Activated CD8-positive, alpha-beta memory T cell treated with anti-CD3 and anti-CD28 coated beads, Interleukin-2, amount 10 ng/mL, durations not matched to agents 7 days and 5 days (primary cell): ENCODE data around the gene TBC1D12. TPM values are rescaled to one million over a fixed set of nuclear protein-coding genes. Genes with fewer than 3 reads are reported as not detected.
"Not testable (repeated sequence)": the region's sequence is repeated elsewhere in the genome, so short reads cannot be mapped to it uniquely, and the experiment has no call there.

Source experiments
- ATAC-seq: fragments of 150-1000 bp; cut with Tn5 transposase; one replicate; pipeline ENCODE4 v1.10.0; 2021; ENCODE audit warnings: moderate library complexity
- CTCF ChIA-PET: fragments of 350-600 bp; sonication (Branson Sonifier 250); formaldehyde crosslinking; loops from one replicate; lab custom pipeline; 2021; ENCODE audit warnings: antibody characterized with exemption; lab: Charles Lee
- DNase-seq: peaks from one replicate; pipeline ENCODE4 v3.0.0-alpha.2; 2020
- H3K27ac Mint-ChIP-seq: one replicate; pipeline ENCODE4 v1.8.0; 2021; ENCODE audit warnings: mild to moderate bottlenecking, mixed read lengths
- H3K27me3 Mint-ChIP-seq: one replicate; pipeline ENCODE4 v1.8.0; 2021; ENCODE audit warnings: mixed read lengths
- H3K36me3 Mint-ChIP-seq: one replicate; pipeline ENCODE4 v1.8.0; 2021; ENCODE audit warnings: mild to moderate bottlenecking, mixed read lengths
- H3K4me1 Mint-ChIP-seq: one replicate; pipeline ENCODE4 v1.8.0; 2021; ENCODE audit warnings: mixed read lengths
- H3K4me3 Mint-ChIP-seq: one replicate; pipeline ENCODE4 v1.8.0; 2021; ENCODE audit warnings: mild to moderate bottlenecking, moderate library complexity, mixed read lengths
- H3K9me3 Mint-ChIP-seq: one replicate; pipeline ENCODE4 v1.8.0; 2022; ENCODE audit warnings: low read depth, mixed read lengths
- total RNA-seq, 2 experiments: library from RNA; stranded (reverse); gene quantifications; one replicate each; pipeline ENCODE4 v1.2.3, GENCODE V29; 2021

The TBC1D12 gene
- total RNA-seq, 2 experiments from 2014 or later: 0.12 to 0.96 TPM

DNA sequence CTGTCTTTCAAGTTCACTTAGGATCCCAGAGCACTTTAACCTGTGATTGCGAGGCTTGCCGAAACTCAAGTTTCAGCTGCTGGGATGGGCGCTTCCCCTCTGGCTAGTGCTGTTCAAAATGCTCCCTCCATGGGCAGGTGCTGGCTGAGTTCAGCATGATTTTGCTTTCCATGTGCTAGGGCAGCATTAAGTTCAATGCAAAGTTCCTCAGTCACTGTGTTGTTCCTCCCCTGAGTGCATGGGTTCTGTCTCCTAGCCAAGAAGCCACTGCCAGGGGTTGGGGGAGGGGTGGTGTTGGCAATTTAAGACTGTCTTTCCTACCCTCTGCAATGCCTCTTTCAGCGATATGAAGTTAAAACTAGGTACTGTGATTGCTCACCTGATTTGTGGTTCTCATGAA lies 86.8 kb downstream of the TBC1D12 start:
- H3K4me3 Mint-ChIP-seq: no peak overlapping the region
- H3K27me3 Mint-ChIP-seq: peaks cover 20% of the 10 kb centered on the region
- no peaks in the 10 kb centered on the region for H3K36me3 Mint-ChIP-seq
- H3K9me3 Mint-ChIP-seq: no peaks in the 10 kb centered on the region
- ATAC-seq (no peak), DNase-seq (no peak)
- H3K4me1 Mint-ChIP-seq: no peaks in the 10 kb centered on the region
- H3K27ac Mint-ChIP-seq: no peak overlapping the region
- CTCF ChIA-PET: interaction anchor here (0.7 kb wide), 1 partner anchor 374 kb away, joined by 3 read pairs; no protein-coding TSS in a partner anchor

DNA sequence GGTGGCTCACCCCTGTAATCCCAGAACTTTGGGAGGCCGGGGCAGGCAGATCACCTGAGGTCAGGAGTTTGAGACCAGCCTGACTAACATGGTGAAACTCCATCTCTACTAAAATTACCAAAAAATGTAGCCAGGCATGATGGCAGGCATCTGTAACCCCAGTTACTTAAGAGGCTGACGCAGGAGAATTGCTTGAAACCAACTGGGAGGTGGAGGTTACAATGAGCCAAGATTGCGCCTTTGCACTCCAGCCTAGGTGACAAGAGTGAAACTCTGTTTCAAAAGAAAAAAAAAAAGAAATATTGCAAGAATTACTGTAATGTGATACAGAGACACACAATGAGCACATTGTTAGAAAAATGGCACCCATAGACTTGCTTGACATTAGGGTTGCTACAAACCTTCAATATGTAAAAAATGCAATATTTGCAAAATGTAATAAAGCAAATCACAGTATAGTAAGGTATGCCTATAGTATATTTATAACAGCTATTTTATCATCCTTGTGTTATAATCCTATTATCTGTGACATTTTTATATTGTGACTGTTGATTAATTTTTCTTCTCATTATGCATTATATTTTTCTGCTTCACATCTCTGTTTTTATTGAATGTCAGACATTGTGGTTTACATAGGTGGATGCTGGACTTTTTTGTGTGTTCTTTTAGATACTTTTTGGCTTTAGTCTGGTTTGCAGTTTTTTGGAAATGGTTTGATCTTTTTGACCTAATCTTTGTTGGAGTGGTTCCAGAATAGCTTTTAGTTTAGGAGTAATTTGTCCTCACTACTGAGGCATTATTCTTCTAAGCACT lies 87.8 kb downstream of the TBC1D12 start:
- Mint-ChIP-seq H3K4me1 (no peaks in the 10 kb centered on the region), H3K9me3 (no peaks in the 10 kb centered on the region), H3K36me3 (no peaks in the 10 kb centered on the region), H3K27ac (no peak overlapping the region), H3K4me3 (no peak overlapping the region), H3K27me3 (peaks cover 20% of the 10 kb centered on the region)
- CTCF ChIA-PET: no interaction called here
- ATAC-seq (no peak), DNase-seq (no peak)

DNA sequence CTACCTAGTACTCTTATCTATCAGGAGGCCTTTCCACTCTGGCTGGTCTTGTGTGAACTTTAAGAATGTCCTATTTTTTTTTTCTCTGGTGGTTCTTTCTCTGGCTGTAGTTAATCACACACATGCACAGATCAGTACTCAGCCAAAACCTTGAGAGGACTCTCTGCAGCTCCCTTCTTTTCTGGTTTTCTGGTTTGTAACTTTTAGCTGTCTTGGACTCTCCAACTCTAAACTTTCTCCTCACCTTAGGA lies 88.4 kb downstream of the TBC1D12 start:
- Mint-ChIP-seq H3K27ac (no peak overlapping the region), H3K36me3 (no peaks in the 10 kb centered on the region), H3K4me3 (no peak overlapping the region), H3K4me1 (no peaks in the 10 kb centered on the region), H3K9me3 (no peaks in the 10 kb centered on the region), H3K27me3 (peaks cover 20% of the 10 kb centered on the region)
- ATAC-seq (no peak), DNase-seq (no peak)
- CTCF ChIA-PET: no interaction called here

DNA sequence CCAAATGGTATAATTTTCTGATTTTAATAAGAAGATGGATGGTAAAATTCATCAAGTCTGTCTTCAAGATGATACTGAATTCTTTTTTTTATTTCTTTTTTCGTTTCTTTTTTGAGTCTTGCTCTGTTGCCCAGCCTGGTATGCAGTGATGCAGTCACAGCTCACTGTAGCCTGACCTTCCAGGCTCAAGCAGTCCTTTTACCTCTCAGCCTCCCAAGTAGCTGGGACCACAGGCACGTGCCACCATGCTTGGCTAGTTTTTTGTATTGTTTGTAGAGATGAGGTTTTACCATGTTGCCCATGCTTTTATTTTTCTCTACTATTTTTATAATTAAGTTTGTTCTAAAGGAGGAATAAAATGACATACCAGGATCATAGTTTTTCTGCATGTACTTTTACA lies 91.1 kb downstream of the TBC1D12 start:
- no peak for ATAC-seq
- peaks cover 4% of the 10 kb centered on the region for H3K4me1 Mint-ChIP-seq
- H3K27me3 Mint-ChIP-seq: peaks cover 10% of the 10 kb centered on the region
- H3K36me3 Mint-ChIP-seq: no peaks in the 10 kb centered on the region
- no peak for DNase-seq
- no peak overlapping the region for H3K27ac Mint-ChIP-seq
- H3K4me3 Mint-ChIP-seq: no peak overlapping the region
- no peaks in the 10 kb centered on the region for H3K9me3 Mint-ChIP-seq
- CTCF ChIA-PET: no interaction called here

DNA sequence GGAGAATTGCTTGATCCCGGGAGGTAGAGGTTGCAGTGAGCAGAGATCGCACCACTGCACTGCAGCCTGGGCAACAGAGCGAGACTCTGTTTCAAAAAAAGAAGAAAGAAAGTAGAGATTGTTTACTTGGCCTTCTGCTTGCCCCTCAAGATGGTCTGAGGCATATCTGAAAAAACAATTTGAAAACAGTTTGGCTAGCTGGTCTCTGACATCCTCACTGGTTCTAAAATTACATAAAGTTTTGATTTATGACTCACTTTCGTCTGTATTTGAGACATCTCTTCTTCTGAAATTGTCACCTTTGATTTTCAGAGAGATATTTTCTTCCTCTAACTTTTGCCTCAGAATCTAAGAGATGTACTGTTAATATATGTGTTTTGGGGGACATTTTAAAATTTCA lies 93.7 kb downstream of the TBC1D12 start:
- no peak for DNase-seq
- CTCF ChIA-PET: interaction anchor here (1.4 kb wide), 1 partner anchor 176 kb away, joined by 3 read pairs; no protein-coding TSS in a partner anchor
- H3K9me3 Mint-ChIP-seq: no peaks in the 10 kb centered on the region
- H3K27me3 Mint-ChIP-seq: peaks cover 10% of the 10 kb centered on the region
- H3K36me3 Mint-ChIP-seq: no peaks in the 10 kb centered on the region
- no peak overlapping the region for H3K27ac Mint-ChIP-seq
- no peak for ATAC-seq
- no peak overlapping the region for H3K4me3 Mint-ChIP-seq
- H3K4me1 Mint-ChIP-seq: peaks cover 4% of the 10 kb centered on the region

DNA sequence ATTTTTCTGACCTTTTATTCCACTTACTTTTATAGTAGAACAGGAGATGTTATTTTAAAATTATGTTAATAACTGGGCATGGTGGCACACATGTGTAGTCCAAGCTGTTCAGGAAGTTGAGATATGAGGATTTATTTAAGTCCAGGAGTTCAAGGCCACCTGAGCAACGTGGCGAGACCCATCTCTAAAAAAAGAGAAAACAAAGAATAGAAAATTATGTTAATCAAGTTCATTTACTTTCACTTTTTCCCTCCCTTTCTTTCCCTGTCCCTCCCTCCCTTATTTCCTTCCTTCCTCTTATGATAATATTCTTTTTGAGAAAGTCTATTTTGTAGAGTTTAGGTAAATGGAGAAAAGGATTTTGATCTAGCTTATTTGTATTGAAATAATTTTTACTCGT lies 94.3 kb downstream of the TBC1D12 start:
- no peak for ATAC-seq
- DNase-seq: no peak
- no peak overlapping the region for H3K27ac Mint-ChIP-seq
- no peaks in the 10 kb centered on the region for H3K36me3 Mint-ChIP-seq
- peaks cover 4% of the 10 kb centered on the region for H3K4me1 Mint-ChIP-seq
- H3K4me3 Mint-ChIP-seq: no peak overlapping the region
- CTCF ChIA-PET: no interaction called here
- no peaks in the 10 kb centered on the region for H3K9me3 Mint-ChIP-seq
- peaks cover 8% of the 10 kb centered on the region for H3K27me3 Mint-ChIP-seq

DNA sequence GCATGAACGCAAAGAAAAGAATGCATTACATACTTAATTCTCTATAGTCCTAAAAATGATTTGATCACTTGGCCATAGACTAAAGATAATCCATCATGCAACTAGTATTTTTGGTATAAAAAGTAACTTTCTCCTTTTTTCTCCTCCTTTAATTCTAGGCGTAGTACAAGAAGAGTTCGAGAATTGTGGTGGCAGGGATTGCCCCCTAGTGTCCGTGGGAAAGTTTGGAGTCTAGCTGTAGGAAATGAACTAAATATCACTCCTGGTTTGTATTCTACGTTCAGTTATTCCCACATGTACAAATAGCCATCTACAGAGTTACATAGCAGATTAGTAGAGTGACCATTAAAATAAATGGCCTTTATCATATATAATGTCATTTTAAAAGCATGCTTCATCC lies 97.7 kb downstream of the TBC1D12 start:
- Mint-ChIP-seq H3K4me1 (peaks cover 4% of the 10 kb centered on the region), H3K36me3 (no peaks in the 10 kb centered on the region), H3K9me3 (no peaks in the 10 kb centered on the region), H3K27me3 (no peaks in the 10 kb centered on the region), H3K27ac (no peak overlapping the region), H3K4me3 (no peak overlapping the region)
- CTCF ChIA-PET: no interaction called here
- DNase-seq (no peak), ATAC-seq (no peak)

DNA sequence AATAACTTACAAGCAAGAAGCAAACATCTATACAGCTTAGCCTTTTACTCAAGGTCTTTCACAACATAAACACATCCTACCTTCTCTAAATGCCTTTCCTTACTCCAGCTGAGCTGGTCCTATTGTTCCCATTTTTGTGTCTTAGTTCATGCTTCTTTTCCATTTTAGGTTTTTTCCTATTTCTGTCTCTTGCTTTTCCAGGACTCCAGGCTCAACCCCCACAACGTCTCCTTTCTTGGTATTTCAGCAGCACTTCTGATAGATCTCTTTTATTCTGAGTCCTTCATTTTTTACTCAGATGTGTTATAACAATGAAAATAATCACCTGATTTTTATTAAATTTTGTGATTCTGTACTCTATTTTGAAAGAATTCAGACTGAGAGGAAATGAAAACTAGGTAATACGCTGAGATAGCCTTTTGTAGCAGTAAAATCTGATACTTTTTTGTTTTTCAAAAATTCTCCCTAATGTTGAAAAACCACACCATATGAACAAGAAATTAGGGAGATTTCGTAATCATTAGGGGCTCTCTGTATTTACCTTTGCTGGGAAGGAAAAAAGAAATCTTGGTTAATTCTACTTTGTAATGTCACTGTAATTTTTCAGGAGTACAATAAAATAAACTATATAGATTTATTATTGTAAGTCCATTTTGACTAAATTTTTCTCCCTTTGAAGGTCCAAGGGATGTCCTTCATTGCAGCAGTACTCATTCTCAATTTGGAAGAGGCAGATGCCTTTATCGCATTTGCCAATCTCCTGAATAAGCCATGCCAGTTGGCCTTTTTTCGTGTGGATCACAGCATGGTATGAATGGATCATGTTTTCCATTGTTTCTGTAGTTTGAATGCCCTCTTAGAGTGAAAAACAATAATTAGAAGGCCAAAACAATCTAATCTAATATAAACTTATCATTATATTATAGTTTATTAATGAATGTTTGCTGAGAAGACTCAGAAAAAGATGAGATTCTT lies 119.2 kb downstream of the TBC1D12 start:
- H3K9me3 Mint-ChIP-seq: no peaks in the 10 kb centered on the region
- no peak overlapping the region for H3K4me3 Mint-ChIP-seq
- no peak for DNase-seq
- CTCF ChIA-PET: no interaction called here
- H3K4me1 Mint-ChIP-seq: no peaks in the 10 kb centered on the region
- H3K36me3 Mint-ChIP-seq: no peaks in the 10 kb centered on the region
- H3K27me3 Mint-ChIP-seq: peaks cover 9% of the 10 kb centered on the region
- no peak overlapping the region for H3K27ac Mint-ChIP-seq
- no peak for ATAC-seq

DNA sequence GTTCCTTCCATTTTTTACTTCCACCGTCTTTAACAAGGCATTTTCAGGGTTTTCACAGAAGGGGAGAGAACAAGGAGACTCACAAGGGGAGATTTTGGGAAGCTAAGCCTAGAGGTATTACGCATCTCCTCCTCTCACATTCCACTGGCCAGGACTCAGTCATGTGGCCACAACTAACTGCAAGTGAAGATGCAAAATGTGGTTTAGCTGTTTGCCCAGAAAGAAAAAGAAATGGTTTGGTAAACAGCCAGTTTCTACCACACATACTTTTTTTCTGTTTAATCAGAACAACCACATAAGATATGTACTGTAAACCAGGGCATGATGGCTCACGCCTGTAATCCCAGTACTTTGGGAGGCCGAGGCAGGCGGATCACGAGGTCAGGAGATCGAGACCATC lies 121.8 kb downstream of the TBC1D12 start:
- no peak overlapping the region for H3K4me3 Mint-ChIP-seq
- CTCF ChIA-PET: no interaction called here
- H3K9me3 Mint-ChIP-seq: no peaks in the 10 kb centered on the region
- no peaks in the 10 kb centered on the region for H3K4me1 Mint-ChIP-seq
- peaks cover 23% of the 10 kb centered on the region for H3K27me3 Mint-ChIP-seq
- ATAC-seq: no peak
- no peak for DNase-seq
- H3K36me3 Mint-ChIP-seq: no peaks in the 10 kb centered on the region
- no peak overlapping the region for H3K27ac Mint-ChIP-seq

DNA sequence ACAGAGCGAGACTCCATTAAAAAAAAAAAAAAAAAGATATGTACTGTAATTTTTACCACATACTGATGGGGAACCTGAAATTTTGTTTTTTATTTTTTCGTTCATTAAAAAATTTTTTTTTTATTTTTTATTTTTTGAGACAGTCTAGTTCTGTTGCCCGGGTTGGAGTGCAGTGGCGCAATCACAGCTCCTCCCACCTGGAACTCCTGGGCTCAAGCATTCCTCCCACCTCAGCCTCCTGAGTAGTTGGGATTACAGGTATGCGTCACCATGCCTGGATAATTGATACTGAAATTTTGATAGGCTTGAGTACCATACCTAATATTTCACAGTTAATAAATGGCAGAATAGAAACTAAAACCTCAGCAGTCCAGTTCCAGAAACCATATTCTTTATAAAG lies 122.4 kb downstream of the TBC1D12 start:
- no peak for ATAC-seq
- Mint-ChIP-seq H3K4me1 (no peaks in the 10 kb centered on the region), H3K36me3 (no peaks in the 10 kb centered on the region), H3K9me3 (no peaks in the 10 kb centered on the region), H3K4me3 (no peak overlapping the region), H3K27me3 (peaks cover 23% of the 10 kb centered on the region), H3K27ac (no peak overlapping the region)
- CTCF ChIA-PET: no interaction called here
- DNase-seq: no peak

DNA sequence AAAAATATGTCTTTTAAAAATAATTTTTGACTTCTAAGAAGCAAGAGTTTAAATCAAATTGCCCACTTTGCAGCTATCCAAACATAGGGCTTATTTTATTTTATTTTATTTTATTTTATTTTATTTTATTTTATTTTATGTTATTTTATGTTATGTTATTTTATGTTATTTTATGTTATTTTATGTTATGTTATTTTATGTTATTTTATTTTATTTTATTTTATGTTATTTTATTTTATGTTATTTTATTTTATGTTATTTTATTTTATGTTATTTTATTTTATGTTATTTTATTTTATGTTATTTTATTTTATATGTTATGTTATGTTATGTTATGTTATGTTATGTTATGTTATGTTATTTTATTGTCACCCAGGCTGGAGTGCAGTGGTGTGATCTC lies 129.2 kb downstream of the TBC1D12 start:
- H3K4me1 Mint-ChIP-seq, DNase-seq, CTCF ChIA-PET, H3K4me3 Mint-ChIP-seq, H3K36me3 Mint-ChIP-seq, H3K27ac Mint-ChIP-seq, H3K9me3 Mint-ChIP-seq, ATAC-seq: not testable (repeated sequence)
- peaks cover 42% of the 10 kb centered on the region for H3K27me3 Mint-ChIP-seq

DNA sequence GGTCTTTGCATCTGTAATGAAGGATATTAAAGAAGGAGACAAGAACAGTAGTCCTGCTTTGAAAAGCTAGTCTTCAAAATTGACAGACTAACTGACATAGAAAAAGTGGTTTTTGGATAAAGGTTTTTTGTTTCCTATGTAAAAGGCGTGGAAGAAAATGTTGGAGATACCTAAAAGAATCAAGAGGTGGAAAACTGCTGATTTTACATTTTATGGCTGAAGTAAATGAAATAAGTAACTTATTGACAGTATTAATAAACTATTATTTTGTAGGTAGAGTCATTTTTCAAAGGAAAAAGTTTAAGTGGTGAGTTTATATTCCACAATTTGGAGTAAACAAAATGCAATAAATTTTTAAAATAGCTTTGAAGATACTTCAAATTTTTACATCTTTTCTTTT lies 130.7 kb downstream of the TBC1D12 start:
- no peak for DNase-seq
- Mint-ChIP-seq H3K4me3 (no peak overlapping the region), H3K36me3 (no peaks in the 10 kb centered on the region), H3K9me3 (no peaks in the 10 kb centered on the region), H3K27ac (no peak overlapping the region), H3K4me1 (no peaks in the 10 kb centered on the region), H3K27me3 (peaks cover 32% of the 10 kb centered on the region)
- no peak for ATAC-seq
- CTCF ChIA-PET: no interaction called here

DNA sequence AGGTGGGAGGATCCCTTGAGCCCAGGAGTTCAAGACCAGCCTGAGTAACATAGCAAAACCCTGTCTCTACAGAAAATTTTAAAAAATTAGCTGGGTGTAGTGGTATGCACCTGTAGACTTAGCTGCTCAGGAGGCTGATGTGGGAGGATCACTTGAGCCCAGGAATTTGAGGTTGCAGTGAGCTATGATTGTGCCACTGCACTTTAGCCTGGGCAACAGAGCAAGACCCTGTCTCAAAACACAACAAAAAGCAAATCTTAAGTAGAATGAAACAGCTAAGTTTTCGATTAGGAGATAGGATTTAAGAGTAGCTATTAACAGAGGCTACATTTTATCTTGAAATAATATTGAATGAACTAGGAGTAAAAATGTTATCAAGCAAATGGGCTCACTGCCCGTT lies 139.9 kb downstream of the TBC1D12 start:
- H3K27ac Mint-ChIP-seq, CTCF ChIA-PET, H3K9me3 Mint-ChIP-seq, H3K4me3 Mint-ChIP-seq, DNase-seq, ATAC-seq: not testable (repeated sequence)
- peaks cover 17% of the 10 kb centered on the region for H3K4me1 Mint-ChIP-seq
- peaks cover 27% of the 10 kb centered on the region for H3K27me3 Mint-ChIP-seq
- peaks cover 15% of the 10 kb centered on the region for H3K36me3 Mint-ChIP-seq
